A549 (cell line): ENCODE results near the gene ITPR3. TPM values are rescaled to one million over a fixed set of nuclear protein-coding genes. Genes with fewer than 3 reads are reported as not detected.

Experiments
- ATAC-seq, 2 experiments: fragments of 200-7000 bp in 1 of 2; fragments of >200 bp in 1 of 2; cut with Nextera tagmentation in 1 of 2; cut with Tn5 transposase in 1 of 2; 3 replicates each; pipeline versions ENCODE4 v1.8.0 to v1.9.1; 2018 to 2020; ENCODE audit warnings: mild to moderate bottlenecking in 1 of 2, moderate library complexity in 1 of 2
- CTCF ChIA-PET: fragments of 300-600 bp; sonication (Branson Sonifier 250); formaldehyde crosslinking; extraction: SDS; loops from one replicate; lab custom pipeline; 2021; ENCODE audit warnings: antibody characterized with exemption, inconsistent platforms; lab: Yijun Ruan, JAX
- POLR2A ChIA-PET: fragments of 350-600 bp; formaldehyde crosslinking; extraction: SDS; loops from one replicate; lab custom pipeline; 2021; ENCODE audit warnings: antibody characterized with exemption, inconsistent platforms; lab: Yijun Ruan, JAX
- DNase-seq, 2 experiments: peaks; one replicate each; pipeline versions ENCODE4 v3.0.0 to v3.0.0-alpha.2; 2011 to 2016; ENCODE audit warnings: low read depth in 1 of 2, low spot score in 1 of 2
- FAIRE-seq: peaks from 2 replicates; lab custom pipeline; 2011; peaks lifted over from hg19 to GRCh38; lab: Jason Lieb, UNC
- H3K27ac ChIP-seq, 2 experiments: fragments of >200 bp; sonication (Bioruptor Twin); formaldehyde crosslinking; 3 replicates each; pipeline ENCODE4 v1.5.1; 2016 to 2017
- H3K4me1 ChIP-seq: fragments of >200 bp; sonication (Bioruptor Twin); formaldehyde crosslinking; 3 replicates; pipeline ENCODE4 v1.6.1; 2016
- H3K4me2 ChIP-seq: fragments of >200 bp; sonication (Bioruptor Twin); formaldehyde crosslinking; 3 replicates; pipeline ENCODE4 v1.6.1; 2016
- H3K4me3 ChIP-seq: fragments of >200 bp; sonication (Bioruptor Twin); formaldehyde crosslinking; 3 replicates; pipeline ENCODE4 v1.5.1; 2016
- H3K9me3 ChIP-seq: fragments of >200 bp; sonication (Bioruptor Twin); formaldehyde crosslinking; 3 replicates; pipeline ENCODE4 v1.6.1; 2016
- CHD4 ChIP-seq: fragments of 200-600 bp; sonication (generic); IDR thresholded peaks from 2 replicates; pipeline ENCODE4 v1.6.1; 2016; ENCODE audit warnings: antibody characterized with exemption, mild to moderate bottlenecking, borderline replicate concordance
- CTCF ChIP-seq: fragments of >200 bp; sonication (Bioruptor Twin); formaldehyde crosslinking; IDR thresholded peaks from 3 replicates; pipeline ENCODE4 v1.5.1; 2016
- EHF ChIP-seq: fragments of 250-450 bp; sonication (Bioruptor Pico); IDR thresholded peaks from 2 replicates; pipeline ENCODE4 v1.5.0; 2020; ENCODE audit warnings: mild to moderate bottlenecking
- EHMT2 ChIP-seq: fragments of 200-600 bp; sonication (generic); IDR thresholded peaks from 2 replicates; pipeline ENCODE4 v1.6.1; 2016; ENCODE audit warnings: antibody characterized with exemption, low read depth, mild to moderate bottlenecking, moderate library complexity
- ELK1 ChIP-seq: fragments of 150-350 bp; IDR thresholded peaks from 2 replicates; pipeline ENCODE4 v1.6.1; 2014; ENCODE audit warnings: low read depth, mild to moderate bottlenecking, low read length
- FOSL2 ChIP-seq, 2 experiments: fragments of 450-650 bp in 1 of 2; fragments of >200 bp in 1 of 2; sonication (Bioruptor Twin) in 1 of 2; formaldehyde crosslinking; IDR thresholded peaks; 2 replicates each; pipeline versions ENCODE4 v1.5.0 to v1.6.1; 2016 to 2020; ENCODE audit warnings: mild to moderate bottlenecking in 1 of 2, moderate library complexity in 1 of 2
- GATA3 ChIP-seq: IDR thresholded peaks from 2 replicates; pipeline ENCODE4 v1.6.1; 2012; ENCODE audit warnings: borderline replicate concordance
- HOXA7 ChIP-seq: fragments of 250-450 bp; sonication (Bioruptor Pico); IDR thresholded peaks from 2 replicates; pipeline ENCODE4 v1.5.0; 2020; ENCODE audit warnings: mild to moderate bottlenecking, moderate library complexity
- JUN ChIP-seq, 2 experiments: fragments of >200 bp; sonication (Bioruptor Twin); formaldehyde crosslinking; IDR thresholded peaks; 2 replicates in 1 of 2; 3 replicates in 1 of 2; pipeline ENCODE4 v1.6.1; 2016 to 2017
- KDM5A ChIP-seq: fragments of 200-600 bp; sonication (generic); IDR thresholded peaks from 2 replicates; pipeline ENCODE4 v1.6.1; 2016; ENCODE audit warnings: antibody characterized with exemption, mild to moderate bottlenecking
- MAFK ChIP-seq: fragments of 450-650 bp; IDR thresholded peaks from 2 replicates; pipeline ENCODE4 v1.6.1; 2014; ENCODE audit not compliant: partially characterized antibody
- MYC ChIP-seq: IDR thresholded peaks from 2 replicates; pipeline ENCODE4 v1.6.1; 2012; ENCODE audit warnings: mild to moderate bottlenecking, inconsistent platforms, low read length, improper control_type of control experiment, borderline replicate concordance
- RAD21 ChIP-seq, 2 experiments: fragments of >200 bp in 1 of 2; sonication (Bioruptor Twin) in 1 of 2; formaldehyde crosslinking in 1 of 2; IDR thresholded peaks in 1 of 2; conservative IDR thresholded peaks in 1 of 2; 2 replicates in 1 of 2; 3 replicates in 1 of 2; pipeline ENCODE4 v1.6.1; 2012 to 2018; ENCODE audit warnings: inconsistent platforms in 1 of 2
- RCOR1 ChIP-seq: fragments of 150-350 bp; IDR thresholded peaks from 2 replicates; pipeline ENCODE4 v1.6.1; 2014; ENCODE audit warnings: antibody characterized with exemption, low read length, low read depth
- SMC3 ChIP-seq: fragments of >200 bp; sonication (Bioruptor Twin); formaldehyde crosslinking; IDR thresholded peaks from 3 replicates; pipeline ENCODE4 v1.6.1; 2018; ENCODE audit warnings: inconsistent platforms
- TFCP2L1 ChIP-seq: fragments of 250-450 bp; sonication (Bioruptor Pico); IDR thresholded peaks from 2 replicates; pipeline ENCODE4 v1.5.0; 2021; ENCODE audit warnings: mild to moderate bottlenecking
- ZSCAN20 ChIP-seq: fragments of 250-450 bp; sonication (Bioruptor Pico); IDR thresholded peaks from 2 replicates; pipeline ENCODE4 v1.8.0; 2022; ENCODE audit warnings: mild to moderate bottlenecking, moderate library complexity
- WGBS: methylation state at CpG from one replicate; pipeline ENCODE4 v1.1.6; 2017; ENCODE audit errors: missing lambda C conversion rate; 5-methylcytosine and 5-hydroxymethylcytosine counted together
- polyA plus RNA-seq, 4 experiments: library from polyadenylated mRNA; depleted of rRNA in 3 of 4; stranded (reverse); fragments of >200 nt; fragmentation: RNase III in 1 of 4; extraction: RNeasy Plus Mini Kit Qiagen cat#74134 plus additional on column Dnase treatment in 1 of 4; gene quantifications; 2 replicates in 3 of 4; 3 replicates in 1 of 4; pipeline ENCODE4 v1.2.3, GENCODE V29; 2011 to 2017
- TF ChIP-seq, protein P1 (sequence below): fragments of >200 bp; sonication (Bioruptor Twin); formaldehyde crosslinking; IDR thresholded peaks from 2 replicates; pipeline ENCODE4 v1.6.1; 2016
- TF ChIP-seq, protein P2 (sequence below): IDR thresholded peaks from 2 replicates; pipeline ENCODE4 v1.6.1; 2012; ENCODE audit warnings: low read depth, borderline replicate concordance

ITPR3 gene
- polyA plus RNA-seq, 2 of the 4 experiments (the other 2 are of a cell fraction): 17.6 to 20.8 TPM

DNA sequence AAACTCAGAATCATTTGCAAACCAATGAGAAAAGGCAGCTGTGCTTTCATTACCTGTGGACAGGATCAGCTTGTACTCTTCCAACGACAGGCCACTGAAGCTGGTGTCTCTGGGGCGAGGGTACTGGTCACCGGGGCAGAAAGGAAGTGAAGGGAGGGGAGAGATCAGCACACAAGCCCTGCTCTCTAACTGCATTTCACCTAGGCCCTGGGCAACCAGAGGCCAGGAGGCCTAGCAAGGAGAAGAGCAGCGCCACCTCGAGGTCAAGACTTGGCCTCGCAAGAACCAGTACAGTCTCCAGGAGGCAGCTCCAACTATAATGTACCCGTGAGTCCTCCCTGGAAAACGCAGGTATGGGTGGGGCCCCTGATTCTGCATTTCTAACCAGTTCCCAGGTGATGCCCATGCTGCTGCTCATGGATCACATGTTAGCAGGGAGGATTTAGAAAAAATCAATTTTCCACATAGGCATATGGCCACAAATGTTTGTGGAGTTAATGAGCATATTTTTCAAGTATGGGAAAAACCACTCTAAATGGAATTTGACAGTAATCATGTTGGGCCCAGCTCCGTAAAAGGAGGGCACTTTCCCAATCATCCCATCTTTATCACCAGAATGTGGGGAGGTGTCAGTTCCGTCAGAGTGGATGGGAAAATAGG lies 79.4 kb downstream of the ITPR3 start:
- 40% methylated on average over 10 of the region's 10 CpGs for WGBS
- DNase-seq (peak; percentile 57 to 77), ATAC-seq (peak; percentile 82 to 90), FAIRE-seq (no peak)
- POLR2A ChIA-PET: no interaction called here
- Histone ChIP-seq H3K4me2 (no peak overlapping the region), H3K4me1 (peaks cover 15% of the 10 kb centered on the region), H3K9me3 (no peaks in the 10 kb centered on the region), H3K27ac (peak overlapping the region in 1 of 2 experiments; percentile 46; a peak in 1 of 6 replicates), H3K4me3 (no peak overlapping the region)
- CTCF ChIA-PET: interaction anchor here (0.6 to 12.6 kb wide), 37 partner anchors 9 to 261 kb away, joined by 3 to 177 read pairs (median 6); partner anchors contain the start of genes BAK1 and UQCC2
- TF ChIP-seq RAD21 (conservative IDR thresholded peaks at IDR 0.05 in 1 of 2, IDR thresholded peaks at IDR 0.05 in 1 of 2): peak; percentile 62 to 65
- no peak for TF ChIP-seq HOXA7 (CRISPR knock-in tag)
- peak; percentile 67 for TF ChIP-seq CTCF
- TF ChIP-seq SMC3: peak; percentile 66

DNA sequence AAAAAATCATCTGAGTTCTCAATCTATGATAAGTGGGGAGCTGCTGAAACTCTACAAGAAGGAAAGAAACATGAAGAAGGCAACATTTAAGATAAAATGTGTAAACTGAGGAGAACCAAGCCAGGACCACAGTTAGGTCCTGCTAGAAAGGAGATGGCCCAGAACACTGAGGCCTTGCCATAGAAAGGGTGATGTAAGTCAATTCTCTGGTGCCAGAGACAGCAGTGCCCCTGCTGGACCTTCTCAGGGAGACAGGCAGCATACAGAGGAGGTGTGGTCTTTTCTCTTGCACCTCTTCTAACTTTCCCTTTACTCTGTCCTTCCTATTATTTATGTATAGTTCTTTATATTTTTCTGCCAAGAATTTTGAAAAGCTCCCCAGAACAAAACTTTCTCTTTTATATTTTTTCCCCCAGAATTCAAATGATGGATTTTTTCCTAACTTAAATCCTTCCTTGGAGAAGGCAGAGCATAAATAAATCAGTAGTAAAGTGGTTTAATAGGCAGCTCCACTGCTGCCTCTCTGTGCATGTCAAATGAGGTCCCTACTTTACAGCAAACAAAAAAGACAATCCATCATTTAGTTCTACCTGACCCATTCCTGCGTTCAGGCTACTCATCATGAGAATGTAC lies 81.3 kb downstream of the ITPR3 start:
- no peak for FAIRE-seq
- Histone ChIP-seq H3K4me2 (no peak overlapping the region), H3K4me1 (peaks cover 3% of the 10 kb centered on the region; the same call in 2 of the 3 replicates), H3K4me3 (no peak overlapping the region), H3K9me3 (no peaks in the 10 kb centered on the region), H3K27ac (peak overlapping the region in 1 of 2 experiments; percentile 40; a peak in 1 of 6 replicates)
- POLR2A ChIA-PET: interaction anchor here (1.2 kb wide), 1 partner anchor 9 kb away, joined by 6 read pairs; the partner anchor contains the start of gene UQCC2
- WGBS: 59% methylated on average over 1 of the region's 1 CpG
- CTCF ChIA-PET: interaction anchor here (0.6 to 12.6 kb wide), 21 partner anchors 9 to 567 kb away, joined by 3 to 177 read pairs (median 4); partner anchors contain the start of genes BAK1, ITPR3 and UQCC2
- peak; percentile 57 to 74 for DNase-seq
- no peak for TF ChIP-seq ZSCAN20 (CRISPR knock-in tag)
- TF ChIP-seq, protein P1, sequence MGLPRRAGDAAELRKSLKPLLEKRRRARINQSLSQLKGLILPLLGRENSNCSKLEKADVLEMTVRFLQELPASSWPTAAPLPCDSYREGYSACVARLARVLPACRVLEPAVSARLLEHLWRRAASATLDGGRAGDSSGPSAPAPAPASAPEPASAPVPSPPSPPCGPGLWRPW: no peak
- TF ChIP-seq GATA3: no peak
- no peak for TF ChIP-seq JUN (IDR thresholded peaks at IDR 0.05)
- TF ChIP-seq RCOR1: no peak
- TF ChIP-seq FOSL2 (IDR thresholded peaks at IDR 0.05): no peak
- TF ChIP-seq FOSL2 (CRISPR knock-in tag; IDR thresholded peaks at IDR 0.05): no peak
- ATAC-seq: peak; percentile 84 to 90

DNA sequence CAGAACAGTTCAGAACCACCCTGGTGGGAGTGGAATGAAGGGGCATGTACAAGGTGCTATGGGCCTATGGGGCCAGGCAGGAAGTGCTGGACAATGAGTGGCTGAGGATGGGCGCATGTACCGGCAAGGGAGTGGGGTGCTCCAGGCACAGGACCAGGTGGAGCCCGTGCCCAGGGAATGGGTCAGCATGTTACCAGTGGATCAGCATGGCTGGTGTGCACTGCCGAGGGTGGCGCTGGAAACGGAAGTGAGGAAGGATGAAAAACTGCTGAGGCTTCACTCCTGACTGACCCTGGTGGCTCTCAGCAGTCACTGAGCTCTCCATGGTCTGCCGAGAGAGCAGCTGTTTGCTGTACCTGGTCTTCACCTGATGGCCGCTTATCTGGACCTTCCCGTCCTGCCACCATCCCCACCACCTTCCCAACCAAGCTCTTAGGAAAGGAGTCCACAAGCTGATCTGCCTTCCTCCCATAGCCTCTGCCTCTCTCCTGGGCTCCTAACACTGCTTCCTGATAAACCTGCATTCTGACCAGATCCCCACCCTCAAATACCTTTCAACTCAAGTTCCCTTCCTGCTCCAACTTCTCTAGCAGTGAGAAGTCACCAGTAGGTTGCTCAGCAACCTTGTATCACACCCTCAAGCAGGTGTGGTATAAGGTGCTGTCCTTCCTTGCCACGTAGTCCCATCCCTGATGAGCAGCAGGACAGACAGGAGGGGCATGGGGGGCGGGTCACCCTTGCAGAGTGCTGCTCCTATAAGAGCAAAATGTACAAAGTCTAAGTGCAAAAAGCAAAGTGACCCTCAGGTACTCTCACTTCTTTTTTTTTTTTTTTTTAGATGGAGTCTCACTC lies 83.3 kb downstream of the ITPR3 start:
- 90% methylated on average over 11 of the region's 11 CpGs for WGBS
- no peak for FAIRE-seq
- H3K4me3 ChIP-seq: no peak overlapping the region
- ATAC-seq: no peak
- H3K4me2 ChIP-seq: no peak overlapping the region
- H3K27ac ChIP-seq: no peak overlapping the region
- no peaks in the 10 kb centered on the region for H3K9me3 ChIP-seq
- no peak for DNase-seq
- H3K4me1 ChIP-seq: 0 out of 3 replicates have a peak, but pooled peaks cover 3% of the 10 kb centered on the region
- ChIA-PET CTCF (interaction anchor here (0.7 to 12.6 kb wide), 2 partner anchors 10 to 116 kb away, joined by 3 to 177 read pairs; no protein-coding TSS in a partner anchor), POLR2A (no interaction called here)
- no peak for TF ChIP-seq RCOR1
- TF ChIP-seq, all 56 proteins: peak for 0

DNA sequence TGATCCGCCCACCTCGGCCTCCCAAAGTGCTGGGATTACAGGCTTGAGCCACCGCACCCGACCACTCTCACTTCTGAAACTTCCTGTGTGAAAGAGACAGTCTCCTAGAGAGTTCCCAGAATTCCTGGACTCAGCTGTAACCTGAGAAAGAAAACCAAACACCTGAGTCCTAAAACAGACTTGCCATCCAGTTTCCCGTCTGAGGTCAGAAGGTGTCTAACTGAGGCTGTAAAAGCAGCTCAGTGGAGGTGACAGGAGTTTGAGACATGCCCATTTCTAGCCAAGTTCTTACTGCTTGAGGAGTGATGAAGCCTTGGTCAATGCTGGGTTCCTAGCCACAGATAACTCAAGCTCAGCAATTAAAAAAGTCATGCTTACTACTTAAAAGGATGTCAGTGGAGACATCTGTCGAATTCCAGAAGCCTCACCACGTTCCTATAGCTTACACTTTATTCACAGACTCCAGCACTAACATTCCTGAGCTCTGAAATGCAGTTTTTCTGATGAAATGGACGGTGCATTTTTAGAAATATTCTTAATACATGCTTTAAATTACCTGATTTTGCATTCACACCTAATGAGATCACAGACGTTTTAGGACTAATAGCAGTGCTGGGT lies 84.3 kb downstream of the ITPR3 start:
- Histone ChIP-seq H3K9me3 (no peaks in the 10 kb centered on the region), H3K4me1 (peaks cover 6% of the 10 kb centered on the region; the same call in 2 of the 3 replicates), H3K4me3 (no peak overlapping the region), H3K4me2 (no peak overlapping the region), H3K27ac (no peak overlapping the region)
- TF ChIP-seq FOSL2 (IDR thresholded peaks at IDR 0.05) (no peak), FOSL2 (CRISPR knock-in tag; IDR thresholded peaks at IDR 0.05) (no peak), MAFK (no peak), MYC (no peak), KDM5A (no peak), ELK1 (no peak), RAD21 (conservative IDR thresholded peaks at IDR 0.05 in 1 of 2, IDR thresholded peaks at IDR 0.05 in 1 of 2) (no peak), TFCP2L1 (CRISPR knock-in tag) (no peak), EHF (CRISPR knock-in tag) (no peak), CHD4 (no peak), EHMT2 (no peak)
- TF ChIP-seq, protein P2, sequence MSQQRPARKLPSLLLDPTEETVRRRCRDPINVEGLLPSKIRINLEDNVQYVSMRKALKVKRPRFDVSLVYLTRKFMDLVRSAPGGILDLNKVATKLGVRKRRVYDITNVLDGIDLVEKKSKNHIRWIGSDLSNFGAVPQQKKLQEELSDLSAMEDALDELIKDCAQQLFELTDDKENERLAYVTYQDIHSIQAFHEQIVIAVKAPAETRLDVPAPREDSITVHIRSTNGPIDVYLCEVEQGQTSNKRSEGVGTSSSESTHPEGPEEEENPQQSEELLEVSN: no peak
- ChIA-PET CTCF (interaction anchor here (0.9 to 12.6 kb wide), 2 partner anchors 40 to 117 kb away, joined by 3 to 177 read pairs; no protein-coding TSS in a partner anchor), POLR2A (no interaction called here)
- FAIRE-seq (no peak), DNase-seq (no peak), ATAC-seq (no peak)
- WGBS: 88% methylated on average over 9 of the region's 9 CpGs
